GM12864 (cell line): ENCODE data around the gene PURA.

Experiments used
- DNase-seq: peaks from one replicate; pipeline ENCODE4 v3.0.0-alpha.2; 2011; ENCODE audit warnings: low read depth
- H3K4me3 ChIP-seq: 2 replicates; pipeline ENCODE4 v1.5.1; 2011; ENCODE audit warnings: mild to moderate bottlenecking, low read depth, low read length, control low read depth
- CTCF ChIP-seq: IDR thresholded peaks from 2 replicates; pipeline ENCODE4 v1.5.1; 2011; ENCODE audit warnings: low read depth, mild to moderate bottlenecking, moderate library complexity, low read length, control low read depth, inconsistent platforms; ENCODE audit errors: missing control alignments

PURA gene

GRCh38 chr5:140103154-140103553 is 10.8 kb upstream of the PURA start:
- TF ChIP-seq CTCF = no peak
- no peak for DNase-seq
- no peak overlapping the region for H3K4me3 ChIP-seq

GRCh38 chr5:140104100-140104499 is 9.8 kb upstream of the PURA start:
- no peak for DNase-seq
- no peak overlapping the region for H3K4me3 ChIP-seq
- no peak for TF ChIP-seq CTCF

- no peak for DNase-seq
- TF ChIP-seq CTCF = no peak
- no peak overlapping the region for H3K4me3 ChIP-seq
These were observed 7.8 kb upstream of the PURA start for GRCh38 chr5:140106101-140106500.

GRCh38 chr5:140106805-140107311 is 7.1 kb upstream of the PURA start:
- TF ChIP-seq CTCF = no peak
- peak overlapping the region; percentile 82 for H3K4me3 ChIP-seq
- no peak for DNase-seq

GRCh38 chr5:140107312-140108092 is 6.4 kb upstream of the PURA start:
- peak overlapping the region; percentile 82 for H3K4me3 ChIP-seq
- DNase-seq = peak; percentile 80
- no peak for TF ChIP-seq CTCF

GRCh38 chr5:140108093-140109017 is 5.6 kb upstream of the PURA start:
- H3K4me3 ChIP-seq = peak overlapping the region; percentile 82
- no peak for DNase-seq
- no peak for TF ChIP-seq CTCF
